Transverse colon (tissue), 4 donors: ENCODE results near the gene GTPBP8. TPM values are rescaled to one million over a fixed set of nuclear protein-coding genes. Genes with fewer than 3 reads are reported as not detected.

Experiments used
- DNase-seq: peaks from one replicate; pipeline ENCODE4 v3.0.0-alpha.2; 2019
- H3K27ac ChIP-seq, 4 donors: fragments of 200-600 bp; sonication (generic); 2 replicates each; pipeline ENCODE4 v1.5.1; 2016 to 2018; ENCODE audit warnings: inconsistent platforms in 4 of 4
- H3K27me3 ChIP-seq: fragments of 200-600 bp; sonication (generic); 2 replicates; pipeline ENCODE4 v1.5.1; 2017; ENCODE audit warnings: inconsistent platforms
- H3K36me3 ChIP-seq, 4 donors: fragments of 200-600 bp; sonication (generic); 2 replicates each; pipeline ENCODE4 v1.5.1; 2017 to 2019; ENCODE audit warnings: inconsistent platforms in 4 of 4
- H3K4me1 ChIP-seq, 4 donors: fragments of 200-600 bp; sonication (generic); 2 replicates each; pipeline ENCODE4 v1.5.1; 2017 to 2020; ENCODE audit warnings: inconsistent platforms in 4 of 4
- H3K4me3 ChIP-seq, 4 donors: fragments of 200-600 bp; sonication (generic); 1 replicate in 1 of 4; 2 replicates in 3 of 4; pipeline versions ENCODE4 v1.5.1 to v1.6.1; 2017 to 2019; ENCODE audit warnings: inconsistent platforms in 4 of 4
- H3K9me3 ChIP-seq, 2 donors: fragments of 200-600 bp; sonication (generic); 2 replicates each; pipeline ENCODE4 v1.5.1; 2017 to 2019; ENCODE audit warnings: inconsistent platforms in 2 of 2
- EP300 ChIP-seq: sonication (generic); formaldehyde crosslinking; IDR thresholded peaks from one replicate; pipeline ENCODE4 v1.6.1; 2017; ENCODE audit warnings: antibody characterized with exemption, low read depth
- POLR2A ChIP-seq: fragments of 450-650 bp; IDR thresholded peaks from one replicate; pipeline ENCODE4 v1.6.1; 2016; ENCODE audit warnings: antibody characterized with exemption, mild to moderate bottlenecking, moderate library complexity
- POLR2AphosphoS5 ChIP-seq, 3 donors: sonication (generic); formaldehyde crosslinking; IDR thresholded peaks; one replicate each; pipeline ENCODE4 v1.6.1; 2016; ENCODE audit warnings: antibody characterized with exemption in 3 of 3
- WGBS, 2 donors: methylation state at CpG; one replicate each; pipeline ENCODE4 v1.1.5; 2018; ENCODE audit warnings: low coverage in 1 of 2; 5-methylcytosine and 5-hydroxymethylcytosine counted together
- in situ Hi-C, 4 donors: fragments of 200-750 bp; cut with MboI; loops; one replicate each; pipeline versions ENCODE4 v1.15.0 to v1.15.1; 2017; ENCODE audit warnings: low sequenced_read_pairs in 3 of 4, low pct_ligation_motif_present in 1 of 4, low pct_unique_long_range_greater_than_20kb in 1 of 4
- intact Hi-C: fragments of 100-400 bp; cut with DNase I; formaldehyde crosslinking; loops from one replicate; pipeline ENCODE4 v1.15.1; 2023; ENCODE audit warnings: low total_unique reads
- total RNA-seq, 4 donors: library from RNA; depleted of rRNA; stranded (reverse); fragments of >200 nt; gene quantifications; one replicate each; pipeline ENCODE4 v1.1.0, GENCODE V29; 2016
- TF ChIP-seq, protein P1 (sequence below), 5 experiments: fragments of 200-600 bp in 3 of 5; fragments of 450-650 bp in 2 of 5; sonication (generic) in 3 of 5; IDR thresholded peaks; 1 replicate in 2 of 5; 2 replicates in 3 of 5; pipeline ENCODE4 v1.5.1; 2016 to 2017; ENCODE audit warnings: antibody characterized with exemption in 5 of 5, inconsistent platforms in 3 of 5, mild to moderate bottlenecking in 2 of 5, moderate library complexity in 1 of 5

GTPBP8 gene
- 10 to 100 TPM in 2 of 4 donors, 1 to 10 TPM in 2; 6.7 to 46.7 (median 17.6) TPM for total RNA-seq

DNA sequence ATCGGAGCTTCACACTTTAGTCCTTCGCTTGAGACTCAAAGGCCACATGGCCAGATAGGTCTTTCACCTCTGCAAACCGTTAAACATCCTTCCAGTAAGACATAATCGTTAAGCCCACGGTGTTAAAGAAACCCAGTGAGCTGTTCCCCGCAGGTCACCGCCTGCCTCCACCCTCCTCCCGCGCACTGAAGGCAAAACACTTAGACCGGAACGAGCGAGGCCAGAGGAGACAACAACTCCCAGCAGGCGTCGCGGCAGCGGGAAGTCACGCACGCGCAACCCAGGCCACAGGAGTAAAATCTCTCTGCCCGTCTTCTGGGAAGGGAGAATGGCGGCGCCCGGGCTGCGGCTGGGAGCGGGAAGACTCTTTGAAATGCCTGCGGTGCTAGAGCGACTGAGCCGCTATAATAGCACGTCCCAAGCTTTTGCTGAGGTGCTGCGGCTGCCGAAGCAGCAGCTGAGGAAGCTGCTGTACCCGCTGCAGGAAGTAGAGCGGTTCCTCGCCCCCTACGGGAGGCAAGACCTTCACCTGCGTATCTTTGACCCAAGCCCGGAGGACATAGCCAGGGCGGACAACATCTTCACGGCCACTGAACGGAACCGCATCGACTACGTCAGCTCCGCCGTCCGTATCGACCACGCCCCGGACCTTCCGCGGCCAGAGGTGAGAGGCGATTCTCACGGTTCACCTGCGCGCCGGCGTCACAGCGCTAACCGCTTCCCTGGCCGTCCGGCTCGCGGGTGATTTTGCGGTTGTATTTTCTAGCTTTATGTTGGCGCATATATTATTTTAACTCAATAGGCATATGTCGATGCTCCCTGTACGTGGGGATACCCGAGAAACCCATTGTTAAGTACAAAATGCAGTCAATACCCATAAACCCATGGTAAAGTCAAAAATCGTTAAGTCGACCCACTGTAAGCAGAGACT is at the start of gene GTPBP8:
GTPBP8 (plus strand) TSS at position 313 of the 931 bp plus-strand sequence; CDS start at position 329, 16 bp downstream.
- peak; percentile 95 for DNase-seq
- H3K36me3 ChIP-seq: no peaks in the 10 kb centered on the region
- in situ Hi-C loops: loop anchor here in 2 of 4 donors (25.0 kb wide), 3 partner anchors 354 to 879 kb away; partner anchors contain the start of genes ATG3 (in 1 of the 2), CCDC80 (in 1 of the 2) and SLC35A5 (in 1 of the 2)

DNA sequence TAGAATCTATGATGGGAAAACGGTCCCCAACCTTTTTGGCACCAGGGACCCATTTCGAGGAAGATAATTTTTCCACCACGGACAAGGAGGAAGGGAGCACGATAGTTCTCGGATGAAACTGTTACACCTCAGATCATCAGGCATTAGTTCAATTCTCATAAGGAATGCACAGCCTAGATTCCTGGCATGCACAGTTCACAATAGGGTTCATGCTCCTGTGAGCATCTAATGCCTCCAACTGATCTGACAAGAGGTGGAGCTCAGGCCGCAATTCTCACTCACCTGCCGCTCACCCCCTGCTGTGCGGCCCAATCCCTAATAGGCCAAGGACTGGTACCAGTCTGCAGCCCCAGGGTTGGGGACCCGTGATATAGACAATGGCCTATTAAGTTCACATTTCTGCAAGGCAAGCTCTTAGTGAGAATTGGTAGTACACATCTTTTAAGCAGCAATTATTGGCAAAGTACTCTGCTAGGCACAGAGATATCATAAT is 42.4 kb upstream of the GTPBP8 start:
- Histone ChIP-seq H3K4me3 (no peak overlapping the region), H3K36me3 (no peaks in the 10 kb centered on the region), H3K27me3 (no peaks in the 10 kb centered on the region), H3K9me3 (no peaks in the 10 kb centered on the region), H3K4me1 (no peaks in the 10 kb centered on the region), H3K27ac (no peak overlapping the region)
- intact Hi-C loops: no loop called here
- in situ Hi-C loops: no loop called here
- TF ChIP-seq POLR2AphosphoS5 (IDR thresholded peaks at IDR 0.05): no peak
- TF ChIP-seq, protein P1, sequence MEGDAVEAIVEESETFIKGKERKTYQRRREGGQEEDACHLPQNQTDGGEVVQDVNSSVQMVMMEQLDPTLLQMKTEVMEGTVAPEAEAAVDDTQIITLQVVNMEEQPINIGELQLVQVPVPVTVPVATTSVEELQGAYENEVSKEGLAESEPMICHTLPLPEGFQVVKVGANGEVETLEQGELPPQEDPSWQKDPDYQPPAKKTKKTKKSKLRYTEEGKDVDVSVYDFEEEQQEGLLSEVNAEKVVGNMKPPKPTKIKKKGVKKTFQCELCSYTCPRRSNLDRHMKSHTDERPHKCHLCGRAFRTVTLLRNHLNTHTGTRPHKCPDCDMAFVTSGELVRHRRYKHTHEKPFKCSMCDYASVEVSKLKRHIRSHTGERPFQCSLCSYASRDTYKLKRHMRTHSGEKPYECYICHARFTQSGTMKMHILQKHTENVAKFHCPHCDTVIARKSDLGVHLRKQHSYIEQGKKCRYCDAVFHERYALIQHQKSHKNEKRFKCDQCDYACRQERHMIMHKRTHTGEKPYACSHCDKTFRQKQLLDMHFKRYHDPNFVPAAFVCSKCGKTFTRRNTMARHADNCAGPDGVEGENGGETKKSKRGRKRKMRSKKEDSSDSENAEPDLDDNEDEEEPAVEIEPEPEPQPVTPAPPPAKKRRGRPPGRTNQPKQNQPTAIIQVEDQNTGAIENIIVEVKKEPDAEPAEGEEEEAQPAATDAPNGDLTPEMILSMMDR (IDR thresholded peaks at IDR 0.05): no peak
- TF ChIP-seq POLR2A: no peak
- no peak for TF ChIP-seq EP300
- no peak for DNase-seq
- 66 to 85% methylated on average over 7 to 9 of the region's 9 CpGs for WGBS, 2 donors

More for the DNA sequence above, at the start of gene GTPBP8:
- Histone ChIP-seq H3K27me3 (no peaks in the 10 kb centered on the region), H3K9me3 (no peaks in the 10 kb centered on the region), H3K4me3 (peak within 1 kb of the TSS; percentile 60 to 91 (median 78)), H3K4me1 (peaks cover 7 to 26% (median 13%) of the 10 kb centered on the region in 4 donors), H3K27ac (peak within 1 kb of the TSS; percentile 94 to 99 (median 97))
- 0 to 1% methylated on average over 6 to 60 of the region's 70 CpGs for WGBS, 2 donors
- TF ChIP-seq POLR2A: peak; percentile 98
- peak; percentile 78 to 86 (median 84) for TF ChIP-seq POLR2AphosphoS5 (IDR thresholded peaks at IDR 0.05)
- TF ChIP-seq, protein P1 (IDR thresholded peaks at IDR 0.05): peak in 2 of 5 experiments; percentile 11 to 12
- TF ChIP-seq EP300: no peak
- intact Hi-C loops: no loop called here

DNA sequence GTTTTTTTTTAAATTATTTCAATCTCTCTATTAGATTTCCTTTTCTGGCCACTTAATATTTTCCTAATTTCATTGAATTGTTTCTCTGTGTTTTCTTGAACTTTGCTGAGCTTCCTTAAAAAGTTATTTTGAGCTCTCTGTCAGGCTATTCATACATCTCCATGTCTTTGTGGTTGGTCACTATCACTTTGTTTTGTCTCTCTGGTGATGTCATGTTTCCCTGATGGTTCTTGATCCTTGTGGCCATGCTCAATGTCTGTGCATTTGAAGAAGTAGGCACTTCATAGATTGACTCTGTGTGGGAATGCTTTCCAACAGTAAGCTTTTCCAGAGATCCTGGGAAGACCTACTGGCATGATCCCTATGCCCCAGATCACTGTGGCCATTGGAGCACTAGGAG is 34.4 kb upstream of the GTPBP8 start:
- Histone ChIP-seq H3K4me1 (no peaks in the 10 kb centered on the region), H3K4me3 (no peak overlapping the region), H3K9me3 (peaks cover 0 to 3% of the 10 kb centered on the region in 2 donors), H3K27me3 (no peaks in the 10 kb centered on the region), H3K36me3 (no peaks in the 10 kb centered on the region), H3K27ac (no peak overlapping the region)
- TF ChIP-seq, protein P1 (IDR thresholded peaks at IDR 0.05): no peak
- TF ChIP-seq POLR2AphosphoS5 (IDR thresholded peaks at IDR 0.05): no peak
- TF ChIP-seq EP300: no peak
- no peak for TF ChIP-seq POLR2A
- in situ Hi-C loops (no loop called here), intact Hi-C loops (no loop called here)
- DNase-seq: no peak

DNA sequence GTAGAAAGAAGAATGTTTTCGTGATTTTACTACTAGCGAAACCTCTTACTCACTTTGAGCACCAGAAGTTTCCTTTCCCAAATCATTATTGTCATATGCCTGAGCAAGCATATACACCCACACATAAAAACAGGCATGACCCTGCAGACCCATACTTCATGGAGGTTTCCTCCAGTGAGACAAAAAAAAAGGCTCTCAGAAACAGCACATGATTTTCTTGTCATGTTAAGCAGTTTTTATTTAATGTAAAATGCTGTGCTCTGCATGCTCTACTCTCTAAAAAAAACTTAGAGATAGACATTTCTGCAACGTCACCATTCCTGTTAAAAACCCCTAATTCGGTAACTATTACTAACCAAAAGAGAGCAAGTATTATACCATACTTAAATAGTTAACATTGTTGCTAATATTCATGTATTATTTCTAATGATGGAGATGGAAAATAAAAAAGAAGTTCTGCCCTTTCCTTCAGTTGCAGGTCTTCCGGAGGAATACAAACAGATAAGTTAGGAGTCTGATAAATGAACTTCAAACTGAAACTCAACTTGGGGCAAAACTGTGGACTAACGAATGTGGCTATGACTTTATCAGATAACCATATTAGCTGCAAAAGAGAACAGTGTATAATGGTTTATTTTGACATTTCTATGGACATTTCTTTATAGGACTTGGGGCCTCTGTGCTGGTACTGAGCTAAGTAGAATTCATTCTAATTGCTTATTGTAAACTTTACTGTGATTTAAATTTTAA is 31.8 kb upstream of the GTPBP8 start:
- no peaks in the 10 kb centered on the region for H3K36me3 ChIP-seq
- H3K27ac ChIP-seq: peak overlapping the region in 1 of 4 donors; percentile 25
- no peak overlapping the region for H3K4me3 ChIP-seq
- WGBS, 2 donors: 46% methylated on average over 6 of the region's 6 CpGs
- TF ChIP-seq POLR2A: no peak
- no peak for TF ChIP-seq POLR2AphosphoS5 (IDR thresholded peaks at IDR 0.05)
- TF ChIP-seq, protein P1 (IDR thresholded peaks at IDR 0.05): no peak
- no peak for TF ChIP-seq EP300
- H3K4me1 ChIP-seq: no peaks in the 10 kb centered on the region
- H3K27me3 ChIP-seq: no peaks in the 10 kb centered on the region
- intact Hi-C loops (no loop called here), in situ Hi-C loops (no loop called here)
- H3K9me3 ChIP-seq: peaks cover 0 to 3% of the 10 kb centered on the region in 2 donors
- DNase-seq: no peak
